ENCODE measurements around the gene FAP.

Gene FAP

GRCh38 chr2:162123806-162124758, 119.2 kb downstream of the FAP start:
- no peak for DNase-seq (ENCODE audit: low spot score)
